Stimulated activated CD8-positive, alpha-beta memory T cell treated with anti-CD3 and anti-CD28 coated beads, Interleukin-7, amount 100 ng/mL, for 4 hours (primary cell): Measurements from ENCODE around the gene PCED1B.

ENCODE experiments used
- DNase-seq, 2 donors: peaks; one replicate each; pipeline ENCODE4 v3.0.0-alpha.2; 2020; ENCODE audit warnings: low read depth in 2 of 2

Gene PCED1B

GRCh38 chr12:47067771-47068431 lies 11.5 kb upstream of the PCED1B start:
- no peak for DNase-seq

DNA sequence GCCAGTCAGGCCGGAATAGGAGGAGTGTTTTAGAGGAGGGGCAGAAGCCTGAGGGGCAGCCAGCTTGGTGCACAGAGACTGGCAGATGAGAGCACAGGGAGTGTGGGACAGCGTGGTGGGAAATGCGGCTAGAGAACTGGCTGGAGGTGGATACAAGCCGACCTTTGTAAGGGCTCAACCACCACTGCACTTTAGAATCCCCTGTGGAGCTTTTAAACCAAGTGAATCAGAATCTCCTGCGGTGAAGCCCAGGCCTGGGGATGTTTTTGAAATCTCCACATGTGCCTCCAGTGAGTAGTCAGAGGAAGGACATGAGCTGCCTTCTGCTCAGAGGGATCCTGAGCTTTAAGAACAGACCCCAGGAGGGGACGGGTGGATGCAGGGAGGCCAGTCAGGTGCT lies 10.9 kb upstream of the PCED1B start:
- no peak for DNase-seq

- no peak for DNase-seq
These were observed 9.1 kb upstream of the PCED1B start for GRCh38 chr12:47070310-47070709.

GRCh38 chr12:47071241-47071852 lies 8.1 kb upstream of the PCED1B start:
- no peak for DNase-seq

DNA sequence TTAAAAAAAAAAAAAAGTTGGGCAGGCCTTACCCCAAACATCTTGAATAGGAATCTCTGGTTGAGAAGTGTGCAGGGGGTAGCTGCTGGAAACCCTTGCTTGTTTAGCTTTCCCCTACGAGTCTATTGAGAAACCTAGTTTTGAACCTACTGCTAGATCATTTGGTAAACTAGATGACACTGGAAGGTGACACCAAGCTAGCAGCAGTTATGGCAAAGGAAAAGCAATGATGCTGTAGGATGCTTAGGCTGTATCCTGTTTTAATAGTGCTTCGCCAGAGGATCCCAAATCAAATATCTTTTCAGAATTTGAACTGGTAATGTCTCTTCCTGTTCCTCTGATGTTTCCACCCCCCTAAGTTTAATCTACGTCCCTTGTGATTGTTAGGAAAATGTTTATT lies 5.5 kb upstream of the PCED1B start:
- DNase-seq, result no peak

DNA sequence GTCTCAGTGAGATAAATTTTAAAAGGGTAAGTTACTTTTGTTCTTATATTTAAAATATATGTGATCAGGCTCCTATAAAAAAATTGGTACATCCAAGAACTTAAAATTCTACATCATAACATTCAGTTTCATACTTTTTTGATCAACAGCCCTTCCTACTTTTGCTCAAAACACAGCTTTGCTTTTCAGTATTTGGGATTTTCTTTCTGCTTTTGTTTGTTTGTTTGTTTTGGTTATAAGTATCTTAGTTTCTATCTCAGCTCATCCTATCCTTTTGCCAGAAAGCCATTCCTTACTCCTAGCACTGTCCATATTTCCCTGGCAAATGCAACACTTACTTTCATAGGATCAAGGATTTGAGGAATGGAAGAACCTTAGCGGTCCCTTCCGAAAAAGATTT lies 4.7 kb upstream of the PCED1B start:
- no peak for DNase-seq

- DNase-seq, result no peak
These were observed 4.0 kb upstream of the PCED1B start for GRCh38 chr12:47075192-47076084.

GRCh38 chr12:47077206-47078085 lies 2.0 kb upstream of the PCED1B start:
- no peak for DNase-seq

GRCh38 chr12:47078086-47078395 lies 1.4 kb upstream of the PCED1B start:
- no peak for DNase-seq

DNA sequence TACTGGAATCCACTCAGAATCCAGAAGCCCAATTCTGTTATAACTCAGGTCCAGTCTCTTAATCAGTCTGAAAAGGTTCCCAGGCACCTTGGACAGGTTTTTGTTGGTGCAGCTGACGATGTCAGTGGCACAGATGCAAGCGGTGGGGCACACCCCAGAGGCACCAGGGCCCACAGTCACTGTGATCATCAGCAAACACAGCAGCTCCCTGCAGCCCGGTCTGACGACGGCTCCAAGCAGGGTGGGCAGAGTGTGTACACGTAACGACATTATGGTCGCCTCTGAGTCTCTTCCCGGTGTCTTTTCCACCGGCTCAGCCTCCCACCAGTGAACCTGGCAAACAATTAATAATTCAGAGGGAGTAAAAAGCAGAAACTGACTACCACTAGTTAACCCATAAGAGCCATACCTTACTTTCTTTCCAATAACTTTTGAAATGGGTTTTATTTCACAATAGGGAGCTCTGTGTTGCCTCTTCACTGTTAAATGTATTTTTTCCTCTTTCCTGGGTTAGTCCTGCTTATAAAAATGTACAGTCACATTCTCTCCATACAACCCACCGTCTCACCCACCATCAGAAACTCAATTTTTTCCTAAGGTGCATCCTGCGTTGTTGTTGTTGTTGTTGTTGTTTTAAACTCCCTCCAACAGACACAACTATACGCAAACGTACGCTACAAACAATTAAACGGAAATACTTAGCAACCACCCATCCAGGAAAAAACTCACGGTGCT lies 521 bp upstream of the PCED1B start:
- DNase-seq, result peak; percentile 23 to 40

DNA sequence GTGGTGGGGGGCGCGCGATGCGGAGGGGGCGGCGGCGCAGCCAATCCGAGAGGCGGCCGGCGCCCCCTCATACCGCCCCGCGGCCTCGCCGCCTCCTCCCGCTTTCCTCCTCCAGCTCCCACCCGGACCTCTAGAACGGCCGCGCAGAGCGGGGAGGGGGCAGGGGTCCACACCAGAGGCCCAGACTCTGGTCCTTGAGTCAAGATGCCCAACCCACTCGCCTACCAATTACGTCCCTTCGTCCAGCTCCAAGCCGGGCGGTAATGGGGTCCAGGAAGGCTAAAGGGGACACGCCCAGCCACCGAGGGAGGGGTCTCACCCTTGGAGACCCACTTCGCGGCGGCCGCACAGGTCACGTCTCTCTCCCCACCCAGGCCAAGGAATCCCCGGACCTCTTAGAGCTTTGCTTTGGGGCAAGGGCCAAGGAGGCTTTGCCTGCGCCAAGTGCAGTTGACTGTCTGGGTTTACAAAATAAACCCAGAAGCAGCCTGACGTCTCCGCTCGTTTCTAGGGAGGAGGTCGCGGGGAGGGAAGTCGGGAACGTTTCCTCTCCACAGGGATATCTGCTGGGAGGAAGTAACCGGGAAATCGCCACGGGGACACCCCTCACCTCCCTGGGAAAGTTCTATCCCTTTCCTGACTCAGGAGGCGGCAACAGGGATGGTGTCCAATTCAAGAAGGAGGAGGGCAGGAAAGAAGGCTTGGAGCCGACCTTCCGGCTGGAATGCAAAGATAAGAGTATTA lies 732 bp downstream of the PCED1B start:
- peak in 1 of 2 donors; percentile 51 for DNase-seq

DNA sequence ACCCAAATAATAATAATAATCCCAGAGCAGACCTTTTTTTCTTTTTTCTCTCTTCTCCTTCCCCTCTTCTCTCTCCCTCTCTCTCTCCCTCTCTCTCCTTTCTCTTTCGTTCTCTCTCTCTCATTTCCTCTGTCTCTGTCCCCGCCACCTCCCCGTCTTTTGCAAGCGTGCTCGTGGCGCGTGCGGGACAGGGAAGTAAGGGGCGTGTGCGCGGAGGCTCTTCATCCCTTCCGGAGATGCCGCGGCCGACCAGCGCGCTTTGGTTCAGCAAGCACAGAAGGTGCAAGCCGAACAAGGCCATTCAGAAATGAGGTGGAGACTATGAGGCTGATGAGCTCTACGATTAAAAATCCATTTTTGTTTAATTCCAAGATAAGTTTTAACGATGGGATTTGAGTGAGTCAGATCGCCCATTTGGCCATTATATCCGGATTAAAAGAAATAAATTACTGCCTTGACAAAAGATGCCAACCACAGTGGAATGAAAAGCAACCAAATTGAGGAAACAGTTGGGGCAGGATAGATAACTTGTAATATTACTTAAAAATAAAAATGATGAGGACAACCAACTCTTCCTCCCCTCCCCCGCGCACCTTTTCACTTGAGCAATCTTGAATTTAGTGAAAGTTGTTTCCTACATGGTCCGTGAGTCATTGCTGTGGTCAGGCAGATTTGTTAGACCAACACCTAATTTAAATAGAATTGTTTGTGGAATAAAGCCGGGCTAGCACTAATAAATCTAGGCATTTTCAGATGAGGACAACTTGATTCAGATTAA lies 1.5 kb downstream of the PCED1B start:
- peak; percentile 40 to 43 for DNase-seq

DNA sequence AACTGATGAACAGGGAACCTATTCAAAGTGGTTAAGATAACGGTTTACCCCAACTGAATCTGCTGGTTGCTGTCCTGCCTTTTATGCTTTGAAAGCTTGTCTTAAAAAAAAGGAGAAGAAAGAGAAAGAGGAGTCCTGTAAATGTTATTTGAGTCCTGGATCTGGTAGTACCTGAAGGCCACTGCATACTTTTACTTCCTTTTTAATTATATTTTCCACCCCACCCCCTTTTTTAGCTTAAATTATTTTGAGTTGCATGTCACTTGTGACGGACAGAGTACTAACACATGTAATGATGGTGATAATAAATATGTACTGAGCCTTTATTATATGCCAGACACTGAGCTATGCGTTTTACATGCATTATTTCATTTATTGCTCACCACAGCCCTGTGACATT lies 2.9 kb downstream of the PCED1B start:
- no peak for DNase-seq

GRCh38 chr12:47082796-47083621 lies 3.6 kb downstream of the PCED1B start:
- no peak for DNase-seq

GRCh38 chr12:47084172-47084571 lies 4.8 kb downstream of the PCED1B start:
- no peak for DNase-seq

- peak; percentile 24 to 41 for DNase-seq
These were observed 6.4 kb downstream of the PCED1B start for GRCh38 chr12:47085815-47086252.

GRCh38 chr12:47087088-47087688 lies 7.8 kb downstream of the PCED1B start:
- no peak for DNase-seq
